ENCODE measurements around the gene COLQ. TPM values are rescaled to one million over a fixed set of nuclear protein-coding genes. Genes with fewer than 3 reads are reported as not detected.

COLQ gene
- total and polyA plus RNA-seq, 11 donors = 2.1 to 33.0 (median 10.7) TPM

GRCh38 chr3:15433531-15433930 lies 88.0 kb downstream of the COLQ start:
- Histone ChIP-seq H3K4me3 (no peak overlapping the region), H3K27ac (no peak overlapping the region), H3K9me3 (no peaks in the 10 kb centered on the region), H3K4me1 (peaks cover 0 to 47% (median 19%) of the 10 kb centered on the region in 12 donors), H3K27me3 (no peaks in the 10 kb centered on the region), H3K36me3 (peaks cover 12 to 90% (median 82%) of the 10 kb centered on the region in 9 donors)
- no peak for DNase-seq
- TF ChIP-seq CTCF (IDR thresholded peaks at IDR 0.05) (no peak), POLR2A (IDR thresholded peaks at IDR 0.05) (no peak)
- intact Hi-C loops (cut with DNase I) = loop anchor here in 1 of 10 donors (5.0 kb wide), 1 partner anchor 124 kb away; no protein-coding TSS in a partner anchor
- ATAC-seq = no peak
- WGBS, 4 donors = 82 to 95% (median 87%) methylated on average over 1 of the region's 1 CpG

- H3K4me3 ChIP-seq = no peak overlapping the region
- peaks cover 6 to 68% (median 60%) of the 10 kb centered on the region in 9 donors for H3K36me3 ChIP-seq
These were observed 90.2 kb downstream of the COLQ start for GRCh38 chr3:15431256-15431837.

GRCh38 chr3:15430624-15431023 lies 90.9 kb downstream of the COLQ start:
- no peak overlapping the region for H3K4me3 ChIP-seq
- H3K27ac ChIP-seq = no peak overlapping the region
- peaks cover 5 to 63% (median 35%) of the 10 kb centered on the region in 12 donors for H3K4me1 ChIP-seq
- DNase-seq (no peak), ATAC-seq (no peak)
- TF ChIP-seq CTCF (IDR thresholded peaks at IDR 0.05) = no peak
- TF ChIP-seq POLR2A (IDR thresholded peaks at IDR 0.05) = no peak
- H3K9me3 ChIP-seq = no peaks in the 10 kb centered on the region
- 43 to 54% (median 46%) methylated on average over 1 of the region's 1 CpG for WGBS, 4 donors
- no peaks in the 10 kb centered on the region for H3K27me3 ChIP-seq
- H3K36me3 ChIP-seq = peaks cover 3 to 61% (median 53%) of the 10 kb centered on the region in 9 donors
- intact Hi-C loops (cut with DNase I) = loop anchor here in 1 of 10 donors (5.0 kb wide), 1 partner anchor 127 kb away; no protein-coding TSS in a partner anchor

More at GRCh38 chr3:15431256-15431837, 90.2 kb downstream of the COLQ start:
- Histone ChIP-seq H3K27ac (no peak overlapping the region), H3K27me3 (no peaks in the 10 kb centered on the region), H3K4me1 (peaks cover 2 to 56% (median 30%) of the 10 kb centered on the region in 12 donors), H3K9me3 (no peaks in the 10 kb centered on the region)
- ATAC-seq = peak in 3 of 4 donors; percentile 22 to 65 (median 51)
- DNase-seq = peak in 1 of 5 donors; percentile 35
- peak in 1 of 12 donors; percentile 8 for TF ChIP-seq CTCF (IDR thresholded peaks at IDR 0.05)
- no peak for TF ChIP-seq POLR2A (IDR thresholded peaks at IDR 0.05)
- intact Hi-C loops (cut with DNase I) = loop anchor here in 1 of 10 donors (5.0 kb wide), 1 partner anchor 126 kb away; no protein-coding TSS in a partner anchor
- WGBS, 4 donors = 49 to 71% (median 64%) methylated on average over 3 of the region's 3 CpGs

- 91 to 94% (median 93%) methylated on average over 6 of the region's 6 CpGs for WGBS, 4 donors
- DNase-seq = no peak
- peaks cover 5 to 68% (median 41%) of the 10 kb centered on the region in 12 donors for H3K4me1 ChIP-seq
- H3K27ac ChIP-seq = no peak overlapping the region
- no peaks in the 10 kb centered on the region for H3K27me3 ChIP-seq
- no peak for TF ChIP-seq POLR2A (IDR thresholded peaks at IDR 0.05)
- TF ChIP-seq CTCF (IDR thresholded peaks at IDR 0.05) = no peak
- H3K36me3 ChIP-seq = peaks cover 0 to 61% (median 44%) of the 10 kb centered on the region in 9 donors
- intact Hi-C loops (cut with DNase I) = loop anchor here in 9 of 10 donors (5.0 to 10.0 kb wide), 3 partner anchors 126 to 133 kb away; no protein-coding TSS in a partner anchor
- ATAC-seq = no peak
- peak overlapping the region in 7 of 12 donors; percentile 78 to 98 (median 95) for H3K4me3 ChIP-seq
- no peaks in the 10 kb centered on the region for H3K9me3 ChIP-seq
These were observed 92.4 kb downstream of the COLQ start for GRCh38 chr3:15429080-15429479.

All from heart left ventricle (tissue), 16 donors.